GF-D8 (cell line): ENCODE data around the gene GRM4.

ENCODE experiments used
- DNase-seq: peaks from one replicate; lab custom pipeline; 2025; lab: John Stamatoyannopoulos, UW

Gene GRM4

DNA sequence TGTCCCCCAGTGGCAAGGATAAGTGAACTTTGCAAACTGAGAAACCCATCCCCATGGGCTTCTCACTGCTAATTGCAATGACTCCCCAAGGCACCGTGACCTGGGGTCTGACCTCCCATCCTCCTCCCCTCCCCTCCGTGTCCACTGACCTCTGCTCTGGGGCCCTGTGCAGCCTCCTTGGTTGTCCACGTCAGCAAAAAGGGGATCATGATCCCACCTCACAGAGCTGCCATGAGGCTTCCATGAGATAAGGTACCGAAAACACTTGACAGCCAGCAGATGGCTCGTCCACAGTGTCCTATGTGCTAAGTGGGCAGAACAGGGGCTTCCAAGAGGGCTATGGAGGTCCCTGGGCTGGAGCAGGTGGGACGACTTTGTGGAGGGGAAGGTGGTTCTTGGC is 104.5 kb downstream of the GRM4 start:
- no peak for DNase-seq

DNA sequence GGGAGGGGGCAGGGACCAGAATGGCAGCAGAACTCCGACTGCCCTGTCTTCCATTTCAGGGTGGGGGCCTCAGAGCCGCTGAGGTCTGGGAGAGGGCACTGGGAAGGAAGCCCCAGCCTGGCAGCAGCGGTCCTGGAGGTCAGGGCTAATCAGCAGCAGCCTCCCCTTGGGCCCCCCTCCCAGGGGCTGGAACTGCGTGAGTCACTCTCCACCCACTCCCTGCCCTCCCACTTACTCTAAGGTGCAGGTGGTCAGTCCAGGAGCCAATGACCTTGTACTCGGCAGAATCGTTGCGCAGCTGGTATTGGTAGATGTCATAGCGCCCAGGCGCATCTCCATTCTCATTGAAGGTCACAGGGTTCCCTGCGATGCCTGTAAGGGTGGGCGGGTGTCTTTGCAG is 105.9 kb downstream of the GRM4 start:
- no peak for DNase-seq

DNA sequence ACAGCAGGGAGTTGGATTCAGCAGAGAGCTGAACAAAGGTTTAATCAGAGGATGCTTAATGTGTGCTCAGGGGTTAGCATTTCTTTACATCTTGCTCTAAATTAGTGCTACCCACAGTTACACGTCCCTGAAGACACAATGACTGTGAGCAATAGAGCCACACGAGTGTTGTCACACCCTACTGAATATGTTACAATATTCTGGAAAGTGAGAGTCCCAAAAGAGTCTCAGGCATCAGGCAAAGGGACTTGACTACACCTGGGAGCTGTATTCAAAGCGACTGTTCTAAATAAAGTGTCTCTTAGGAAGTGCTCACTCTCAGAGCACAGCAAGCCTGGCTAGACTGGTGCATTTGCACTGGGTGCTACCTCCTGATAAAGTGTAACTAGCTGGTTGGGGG is 108.7 kb downstream of the GRM4 start:
- no peak for DNase-seq

DNA sequence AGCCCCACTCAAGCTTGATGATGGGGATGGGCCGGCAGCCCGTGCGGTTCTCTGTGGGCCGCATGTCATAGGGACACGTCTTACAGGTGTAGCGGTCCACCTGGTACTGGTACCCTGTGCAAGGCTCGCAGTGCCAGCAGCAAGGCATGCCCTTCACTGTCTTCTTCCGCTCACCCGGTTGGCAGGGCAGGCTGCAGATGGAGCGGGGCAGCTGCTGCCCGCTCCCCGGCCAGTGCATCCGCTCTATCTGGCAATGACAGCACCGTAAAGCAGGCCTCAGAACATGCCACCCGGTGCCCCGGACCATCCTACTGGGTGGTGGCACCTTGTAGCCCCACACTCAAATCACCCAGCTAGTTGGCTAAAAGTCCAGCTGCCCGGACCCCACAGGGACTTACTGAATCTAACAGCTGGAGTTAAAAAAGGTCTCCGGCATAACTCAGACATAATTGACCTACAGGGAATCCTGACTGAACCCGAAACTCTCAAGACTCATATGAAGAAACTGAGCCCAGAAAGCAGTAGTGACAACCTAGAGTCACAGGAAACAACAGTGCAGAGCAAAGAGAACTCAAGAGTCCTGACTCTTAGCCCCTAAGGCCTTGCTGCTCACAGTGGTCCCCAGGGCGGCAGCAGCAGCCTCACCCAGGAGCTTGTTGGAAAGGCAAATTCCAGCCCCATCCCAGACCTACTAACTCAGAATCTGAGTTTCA is 109.4 kb downstream of the GRM4 start:
- DNase-seq, result no peak

DNA sequence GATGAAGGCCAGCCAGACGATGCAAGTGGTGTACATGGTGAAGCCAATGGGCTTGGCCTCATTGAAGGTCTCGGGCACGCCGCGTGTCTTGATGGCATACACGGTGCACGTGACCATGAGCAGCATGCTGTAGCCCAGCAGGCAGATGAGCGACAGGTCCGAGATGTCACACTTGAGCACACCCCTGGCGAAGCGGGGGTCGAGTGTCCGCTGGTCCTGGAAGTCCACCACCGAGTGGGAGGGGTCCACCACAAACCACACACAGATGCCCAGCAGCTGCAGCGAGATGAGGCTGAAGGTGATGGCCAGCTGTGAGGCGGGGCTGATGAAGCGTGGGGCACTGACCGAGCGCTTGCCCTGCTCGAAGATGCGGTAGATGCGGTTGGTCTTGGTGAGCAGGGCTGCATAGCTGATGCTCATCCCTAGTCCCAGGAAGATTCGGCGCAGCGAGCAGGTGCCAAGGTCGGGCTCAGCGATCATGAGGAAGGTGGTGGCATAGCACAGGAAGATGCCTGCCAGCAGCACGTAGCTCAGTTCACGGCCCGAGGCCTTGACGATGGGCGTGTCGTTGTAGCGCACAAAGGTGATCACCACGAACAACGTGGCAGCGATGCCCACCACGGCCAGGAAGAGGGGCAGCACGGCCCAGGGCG is 110.1 kb downstream of the GRM4 start:
- DNase-seq, result no peak

DNA sequence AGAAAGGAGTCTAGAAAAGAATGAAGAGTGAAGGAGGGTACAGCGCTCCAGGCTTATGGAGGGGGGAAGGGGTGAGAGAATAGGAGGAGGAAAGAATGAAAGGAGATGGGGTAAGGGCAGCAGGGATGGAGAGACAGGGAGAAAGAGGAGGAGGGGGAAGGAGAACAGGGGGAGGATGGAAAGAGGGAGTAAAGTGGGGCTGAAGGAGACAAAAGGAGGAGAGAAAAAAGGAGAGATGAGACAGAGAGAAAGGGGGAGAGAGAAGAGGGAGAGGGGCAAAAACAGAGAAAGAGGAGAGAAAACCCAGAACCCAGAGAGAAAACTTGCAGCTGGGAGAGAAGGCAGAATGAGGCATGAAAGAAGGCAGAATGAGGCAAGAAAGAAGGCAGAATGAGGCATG is 110.7 kb downstream of the GRM4 start:
- DNase-seq, result no peak

DNA sequence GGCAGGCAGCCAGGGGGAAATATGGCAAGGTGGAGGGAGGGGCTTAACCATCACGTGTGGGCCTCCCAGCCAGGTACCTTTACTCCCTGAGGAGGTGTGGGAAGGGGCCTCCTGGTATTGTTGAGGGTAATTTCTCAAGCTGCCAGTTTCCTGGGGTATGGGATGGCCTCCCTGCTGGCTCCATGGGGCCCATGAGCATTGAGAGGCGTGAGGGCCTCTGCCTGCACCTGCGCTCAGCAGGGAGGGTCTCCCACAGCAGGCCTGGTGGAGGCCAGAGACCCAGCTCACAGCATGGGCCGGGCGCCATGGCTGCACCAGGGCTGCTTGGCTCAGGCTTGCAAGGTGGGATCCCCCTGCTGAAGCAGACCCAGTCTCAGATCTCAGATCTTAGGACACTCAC is 113.0 kb downstream of the GRM4 start:
- DNase-seq, result no peak

DNA sequence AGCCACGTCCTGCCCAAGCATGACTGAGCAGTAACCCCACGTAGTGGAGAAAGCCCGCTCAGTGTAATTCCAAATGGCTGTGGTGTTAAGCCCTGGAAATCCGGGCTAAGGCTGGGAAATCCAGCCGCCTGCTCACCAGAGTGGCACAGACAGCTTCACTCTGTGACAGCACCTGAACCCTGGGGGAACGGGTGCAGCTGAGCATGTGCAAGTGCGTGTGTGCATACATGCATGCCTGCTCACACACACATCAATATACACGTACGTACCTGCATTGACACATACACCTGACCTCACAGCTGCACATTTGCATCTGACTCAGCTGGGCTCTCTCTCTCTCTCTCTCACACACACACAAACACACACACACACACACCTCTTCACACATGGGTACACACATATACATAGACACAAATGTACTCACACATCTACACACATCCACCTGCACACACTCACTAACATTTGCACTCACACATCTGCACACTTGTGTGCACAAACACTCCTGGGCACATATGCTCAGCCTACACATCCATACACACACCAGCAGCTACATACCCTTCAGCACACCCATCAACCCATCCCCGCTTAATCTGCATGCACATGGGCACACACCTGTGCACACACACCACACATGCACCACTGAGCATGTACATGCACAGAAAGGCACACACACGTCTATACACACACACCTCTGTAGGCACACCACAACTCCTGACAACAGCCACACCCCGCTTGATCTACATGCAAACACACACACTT is 114.1 kb downstream of the GRM4 start:
- no peak for DNase-seq

DNA sequence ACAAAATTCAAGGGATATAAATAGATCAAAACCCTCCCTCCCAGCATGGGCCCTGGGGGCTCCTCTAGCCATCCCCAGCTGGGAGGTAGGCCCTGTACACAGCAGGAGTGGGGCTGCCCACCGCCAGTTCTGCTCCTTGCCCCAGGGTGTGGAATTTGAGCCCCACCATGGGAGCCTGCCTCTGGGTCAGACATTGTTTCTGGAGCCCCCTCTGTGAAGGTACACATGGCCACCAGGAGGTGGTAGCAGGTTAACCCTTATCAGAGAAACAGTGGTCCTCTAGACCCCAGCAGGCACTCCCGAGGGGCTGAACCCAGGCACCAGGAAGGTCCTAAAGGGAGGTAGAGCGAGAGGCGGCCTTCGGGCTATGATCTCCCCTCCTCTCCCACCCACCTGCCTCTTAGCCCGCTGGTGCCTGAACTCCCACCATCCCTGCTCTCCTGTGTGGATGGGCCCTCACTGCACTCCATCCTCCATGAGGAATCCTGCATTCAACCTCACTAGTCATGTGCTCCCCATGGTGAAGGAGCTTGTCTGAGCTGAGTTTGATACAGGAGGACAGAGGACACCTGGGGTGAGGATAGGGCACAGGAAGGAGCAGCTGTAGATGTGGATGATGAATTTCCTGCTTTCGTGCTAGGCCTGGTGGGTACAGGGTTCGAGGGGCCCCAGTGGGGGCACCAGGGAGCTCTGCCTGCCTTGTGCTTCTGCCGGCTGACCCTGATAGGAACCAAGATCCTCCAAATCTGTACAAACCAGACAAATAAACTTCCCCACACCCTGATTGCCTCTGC is 114.9 kb downstream of the GRM4 start:
- DNase-seq, result no peak

DNA sequence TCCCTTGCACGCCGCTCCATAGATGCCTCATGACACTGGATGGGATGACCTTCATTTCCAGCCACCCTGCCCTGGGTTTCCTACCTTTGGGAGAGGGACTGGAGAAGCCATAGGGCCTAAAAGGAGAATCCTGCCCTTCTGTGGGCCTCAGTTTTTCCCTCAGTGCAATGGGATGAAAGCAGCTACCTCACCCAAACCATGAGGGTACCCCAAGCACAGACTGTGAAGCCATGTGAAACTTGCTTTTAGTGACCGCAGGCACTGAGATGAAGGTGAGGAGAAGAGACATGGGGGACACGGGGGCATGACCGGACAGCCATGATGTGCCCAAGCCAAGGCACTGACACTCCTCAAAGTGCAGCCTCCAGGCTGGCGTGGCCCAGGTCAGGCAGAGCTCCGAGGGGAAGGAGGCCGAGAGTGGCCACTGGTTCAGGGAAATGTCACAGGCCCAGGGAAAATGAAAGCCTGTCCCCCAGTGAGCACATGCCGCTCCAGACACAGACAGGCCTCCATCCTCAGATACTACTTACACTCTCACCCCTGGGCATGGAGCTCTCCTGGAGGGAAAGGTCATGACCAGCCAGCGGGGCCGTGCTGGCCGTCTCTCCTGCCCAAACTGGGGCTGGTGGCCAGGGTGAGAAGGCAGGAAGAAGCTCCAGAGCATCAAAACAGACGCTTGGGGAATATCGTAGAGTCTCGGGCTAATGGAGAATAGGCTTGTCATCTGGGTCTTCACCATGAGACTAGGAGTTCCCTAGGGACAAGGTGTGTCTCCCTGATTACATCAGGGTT is 116.2 kb downstream of the GRM4 start:
- no peak for DNase-seq

DNA sequence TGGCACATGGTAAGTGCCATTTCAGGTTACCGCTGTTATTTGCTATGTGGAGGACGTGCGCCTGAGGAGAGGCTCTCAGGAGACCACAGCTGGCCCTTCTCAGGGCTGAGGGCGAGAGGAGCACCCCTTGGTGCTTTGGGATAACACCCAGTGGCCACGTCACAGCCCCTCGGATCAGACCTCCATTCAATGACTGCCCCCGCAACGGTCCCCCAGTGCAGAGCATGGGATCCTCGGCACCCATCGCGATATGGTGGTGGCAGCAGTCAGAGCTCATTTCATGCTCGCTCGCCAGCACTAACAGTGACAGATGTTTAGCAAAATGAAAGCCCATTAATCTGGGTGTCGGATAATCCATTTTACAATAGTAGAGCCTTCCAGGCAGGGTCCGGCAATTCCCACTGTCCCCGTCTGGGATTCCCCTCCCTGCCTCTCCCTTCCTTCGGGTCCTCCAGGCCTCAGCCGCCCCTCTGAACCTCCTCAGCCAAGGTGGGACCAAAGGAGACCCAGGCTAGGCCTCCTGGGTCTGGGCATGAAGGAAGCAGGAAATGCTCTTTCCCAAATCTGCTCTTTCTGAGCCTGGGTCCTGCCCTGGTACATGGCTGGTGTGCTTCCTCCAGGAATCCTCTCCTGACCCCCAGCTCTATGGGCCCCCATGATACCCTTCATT is 117.1 kb downstream of the GRM4 start:
- DNase-seq, result no peak

DNA sequence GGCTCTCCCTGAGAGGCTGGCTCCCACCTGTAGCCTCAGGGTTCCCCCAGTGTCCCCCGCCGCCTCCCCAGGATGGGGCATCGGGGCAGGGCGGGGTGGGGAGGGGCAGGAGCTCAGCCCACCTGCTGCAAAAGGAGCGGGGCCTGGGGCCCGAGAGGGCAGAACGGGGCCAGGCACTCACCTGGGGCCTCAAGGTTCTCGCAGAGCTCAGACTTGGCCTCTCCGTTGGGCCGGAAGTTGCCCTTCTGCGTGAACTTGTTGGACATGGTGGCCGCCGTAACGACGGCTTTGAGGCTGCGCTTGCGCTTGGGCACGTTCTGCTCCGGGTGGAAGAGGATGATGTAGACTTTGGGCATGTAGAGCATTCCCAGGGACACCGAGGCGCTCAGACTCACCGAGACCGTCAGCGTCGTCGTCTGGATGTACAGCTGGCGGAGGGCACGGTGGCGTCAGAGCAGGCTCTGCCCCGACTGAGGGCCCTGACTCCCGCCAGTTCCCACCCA is 117.9 kb downstream of the GRM4 start:
- DNase-seq, result no peak

DNA sequence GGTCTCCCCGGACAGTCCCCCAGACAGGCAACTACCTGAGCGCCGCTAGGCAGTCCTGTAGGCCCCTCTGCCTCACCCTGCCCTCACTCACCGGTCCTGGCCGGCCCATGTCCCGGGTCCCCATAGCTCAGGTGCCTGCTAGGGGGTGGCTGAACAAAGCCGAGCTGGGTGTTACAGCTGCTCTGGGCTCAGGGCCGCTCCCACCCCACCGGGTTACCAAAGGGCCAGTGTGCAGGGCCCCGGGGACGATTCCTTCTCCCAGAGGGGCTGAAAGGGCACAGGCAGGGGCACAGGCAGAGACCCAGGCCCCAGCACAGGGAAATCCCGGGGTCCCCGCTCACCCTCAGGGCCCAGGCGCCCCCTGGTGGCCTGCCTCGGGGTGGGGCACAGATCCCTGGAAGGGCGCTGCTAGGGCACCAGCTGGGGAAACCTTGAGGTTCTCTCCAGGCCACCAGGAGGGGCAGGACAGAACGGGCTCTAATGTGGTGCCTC is 118.4 kb downstream of the GRM4 start:
- DNase-seq, result no peak

DNA sequence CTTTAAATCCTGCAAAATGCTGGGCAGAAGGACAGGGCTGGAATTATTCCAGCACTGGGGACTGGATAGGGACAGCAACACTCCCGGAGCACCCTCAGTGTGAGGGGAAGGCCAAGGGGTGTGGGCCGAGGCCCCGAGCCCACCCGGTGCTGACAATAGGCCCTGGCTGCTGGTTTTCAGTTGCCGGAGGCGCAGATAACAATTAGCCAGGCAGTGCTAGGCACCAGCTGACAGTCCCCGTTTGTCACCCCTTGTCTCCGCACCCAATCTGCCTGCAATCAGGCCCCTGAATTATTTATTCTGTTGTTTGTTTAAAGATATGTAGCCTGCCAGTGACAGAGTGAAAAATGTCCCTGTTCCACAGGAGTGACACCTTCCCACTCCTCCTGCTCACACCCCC is 120.0 kb downstream of the GRM4 start:
- DNase-seq, result no peak

DNA sequence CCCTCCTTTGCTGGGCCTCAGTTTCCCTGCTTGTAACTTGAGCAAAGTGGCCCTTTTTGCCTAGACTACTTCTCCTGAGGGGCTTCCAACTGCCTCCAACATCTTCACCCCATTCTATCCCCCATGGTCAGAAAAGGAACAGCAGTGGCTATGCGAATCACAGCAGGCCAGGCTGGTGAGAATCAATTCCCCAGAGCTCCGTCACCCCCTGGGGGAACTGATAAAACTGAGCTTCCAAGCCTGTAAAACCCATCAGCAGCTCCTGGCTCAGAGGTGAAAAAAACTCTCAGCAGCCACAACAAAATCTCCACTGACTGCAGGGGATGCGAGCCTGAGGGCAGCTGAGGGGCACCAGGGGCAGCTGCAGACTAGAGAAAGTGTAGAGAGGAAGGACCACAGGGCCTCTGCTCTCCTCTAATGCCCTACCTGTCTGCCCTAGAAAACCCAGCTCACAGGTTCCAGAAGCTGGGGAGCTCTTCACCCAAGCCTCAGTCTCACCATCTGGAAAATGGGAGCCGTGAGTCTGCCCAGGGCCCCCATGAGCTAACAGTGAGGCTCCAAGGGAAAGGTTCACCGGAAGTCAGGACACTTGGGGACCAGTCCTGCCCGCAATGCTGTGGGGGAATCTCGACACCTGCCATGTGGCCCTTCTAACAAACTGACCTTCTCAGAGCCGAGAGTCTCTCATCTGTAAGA is 120.6 kb downstream of the GRM4 start:
- DNase-seq, result no peak

DNA sequence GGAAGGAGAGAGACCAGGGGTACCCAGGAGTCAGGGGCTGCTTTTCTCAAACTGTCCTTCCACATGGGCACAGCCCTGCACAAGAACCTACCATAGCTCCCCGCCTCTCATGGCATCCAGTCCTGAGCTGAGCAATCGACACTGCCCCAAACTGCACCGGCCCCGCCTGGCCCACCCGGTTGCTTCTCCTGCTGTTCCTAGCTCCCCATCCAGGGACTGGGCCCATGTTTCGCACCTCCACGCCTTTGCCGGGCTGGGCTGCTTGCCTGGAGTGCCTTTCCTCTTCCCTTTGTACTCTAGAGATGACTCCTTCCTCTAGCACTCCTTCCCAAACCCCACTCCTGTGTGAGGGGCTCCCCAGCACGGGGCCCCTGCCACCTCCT is 123.0 kb downstream of the GRM4 start:
- no peak for DNase-seq

DNA sequence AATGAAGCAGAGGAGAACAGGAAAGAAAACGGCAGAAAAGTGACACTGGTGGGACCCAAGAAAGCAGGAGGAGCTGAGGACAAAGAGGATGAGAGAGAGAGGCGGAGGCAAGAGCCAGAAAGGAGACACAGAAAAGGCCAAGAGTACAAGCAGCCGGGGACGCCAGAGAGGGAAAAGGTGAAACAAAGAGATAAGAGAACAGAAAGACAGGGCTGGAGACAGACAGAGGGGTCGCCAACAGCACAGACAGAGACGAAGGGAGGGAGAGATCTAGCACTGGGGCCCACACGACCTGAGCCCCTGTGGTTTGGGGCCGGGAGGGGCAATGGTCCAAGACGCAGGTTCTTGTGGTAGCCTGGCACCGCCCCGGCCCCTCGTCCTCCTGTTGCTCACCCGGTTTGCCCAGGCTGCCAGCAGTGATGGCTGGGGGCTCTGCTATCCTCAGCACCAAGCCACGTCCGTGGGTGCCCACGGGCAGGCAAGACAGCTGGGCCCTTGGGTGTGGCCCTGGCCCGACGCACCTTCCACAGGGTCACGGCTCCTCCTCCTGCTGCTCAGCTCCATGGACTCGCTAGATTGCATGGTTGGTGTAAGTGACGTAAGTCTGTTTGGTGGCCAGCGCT is 123.5 kb downstream of the GRM4 start:
- DNase-seq, result no peak

DNA sequence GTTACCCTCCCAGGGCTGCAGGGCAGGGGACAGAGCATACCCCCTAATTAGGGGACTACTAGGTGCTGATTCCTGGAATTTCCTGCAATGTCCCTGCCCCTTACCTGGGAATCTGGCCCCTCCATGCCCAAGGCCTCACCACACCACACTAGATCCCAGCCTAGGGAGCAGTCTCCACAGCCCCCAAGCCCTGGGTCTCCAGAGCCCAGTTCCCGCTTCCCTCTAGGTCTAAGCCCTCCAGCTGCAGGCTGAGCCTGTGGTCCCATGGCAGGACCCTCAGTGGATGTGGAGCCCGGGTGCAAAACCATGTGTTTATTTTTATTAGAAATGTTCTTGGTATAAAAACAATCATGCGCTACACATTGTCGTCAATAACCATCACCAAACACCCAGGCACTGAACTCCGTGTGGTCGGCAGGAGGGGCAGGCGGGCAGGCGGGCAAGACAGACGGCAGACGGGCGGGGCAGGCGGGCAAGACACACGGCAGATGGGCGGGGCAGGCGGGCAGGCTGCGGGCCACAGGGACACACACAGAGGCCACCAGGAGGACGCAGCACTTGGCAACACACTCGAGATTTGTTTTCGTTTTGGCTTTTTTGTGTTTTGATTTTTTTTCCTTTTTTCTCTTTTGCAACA is 124.2 kb downstream of the GRM4 start:
- DNase-seq, result no peak
